ENCODE data around the gene GAS7. TPM values are rescaled to one million over a fixed set of nuclear protein-coding genes. Genes with fewer than 3 reads are reported as not detected.
A peak's percentile ranks its signal among the peaks of the same experiment; 100 is the strongest.

Gene GAS7
- total RNA-seq, 1 donor: 8.6 TPM

GRCh38 chr17:9985646-9986045 is 212.8 kb downstream of the GAS7 start:
- no peak for TF ChIP-seq CTCF (IDR thresholded peaks at IDR 0.05; ENCODE audit: insufficient read depth, low read depth, low read length)
- DNase-seq (ENCODE audit: low read depth): no peak
- H3K4me3 ChIP-seq (ENCODE audit: low read depth, low read length): no peak overlapping the region

GRCh38 chr17:9984768-9985167 is 213.6 kb downstream of the GAS7 start:
- DNase-seq (ENCODE audit: low read depth): no peak
- TF ChIP-seq CTCF (IDR thresholded peaks at IDR 0.05; ENCODE audit: insufficient read depth, low read depth, low read length): no peak
- H3K4me3 ChIP-seq (ENCODE audit: low read depth, low read length): no peak overlapping the region

GRCh38 chr17:9982159-9982558 is 216.2 kb downstream of the GAS7 start:
- peak; percentile 22 for DNase-seq (ENCODE audit: low read depth)
- TF ChIP-seq CTCF (IDR thresholded peaks at IDR 0.05; ENCODE audit: insufficient read depth, low read depth, low read length): peak; percentile 47
- no peak overlapping the region for H3K4me3 ChIP-seq (ENCODE audit: low read depth, low read length)

DNA sequence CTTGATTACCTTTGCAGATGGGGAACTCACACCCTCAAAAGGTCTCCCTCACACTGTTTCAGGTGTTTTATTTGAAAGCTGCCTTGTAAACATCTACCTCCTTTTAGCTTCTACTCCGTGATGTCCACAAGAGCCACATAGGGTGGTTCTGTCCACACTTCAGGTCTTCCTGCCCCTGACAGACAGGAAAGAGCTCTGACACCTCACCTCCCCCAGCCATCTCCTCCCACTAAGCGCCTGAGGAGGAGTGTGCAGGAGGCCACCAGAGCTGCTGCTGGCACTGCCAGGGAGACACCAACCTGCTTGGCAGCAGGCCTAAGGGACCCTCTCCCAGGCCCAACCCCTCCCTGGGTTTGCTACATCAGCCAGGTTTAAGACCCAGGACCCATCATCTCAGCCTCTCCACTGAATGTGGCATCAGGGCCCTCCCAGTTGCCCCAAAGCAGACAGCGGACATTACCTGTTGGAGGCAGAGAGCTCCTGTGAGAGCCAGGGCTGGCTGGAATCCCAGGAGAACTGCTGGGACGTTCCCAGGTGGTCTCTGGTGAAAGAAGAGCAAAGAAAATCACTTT is 217.0 kb downstream of the GAS7 start:
- no peak overlapping the region for H3K4me3 ChIP-seq (ENCODE audit: low read depth, low read length)
- TF ChIP-seq CTCF (IDR thresholded peaks at IDR 0.05; ENCODE audit: insufficient read depth, low read depth, low read length): no peak
- DNase-seq (ENCODE audit: low read depth): no peak

DNA sequence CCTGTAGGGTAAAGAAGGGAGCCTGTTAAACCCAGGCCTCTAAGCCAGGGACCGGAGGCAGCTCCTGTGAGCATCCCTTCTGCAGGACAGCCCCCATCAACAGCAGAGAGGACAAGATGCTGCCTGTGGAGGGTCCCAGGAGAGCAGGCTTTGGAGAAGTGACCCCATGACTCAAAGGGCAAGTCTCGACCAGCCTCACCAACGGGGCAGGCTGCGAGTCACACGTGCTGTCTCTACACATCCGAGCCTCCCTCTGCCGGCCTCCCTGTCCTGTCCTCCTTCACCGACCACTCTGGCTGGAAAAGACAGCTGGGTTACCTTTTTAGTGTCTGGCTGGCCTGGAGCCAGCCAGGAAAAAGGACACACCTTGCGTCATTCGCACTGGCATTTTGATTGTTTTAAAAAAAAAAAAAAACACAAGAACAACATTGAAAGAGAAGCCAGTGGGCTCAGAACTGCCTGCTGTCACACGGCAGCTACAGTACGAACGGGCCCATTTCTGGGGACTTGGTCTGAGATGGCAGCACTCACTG is 218.9 kb downstream of the GAS7 start:
- H3K4me3 ChIP-seq (ENCODE audit: low read depth, low read length): no peak overlapping the region
- no peak for DNase-seq (ENCODE audit: low read depth)
- TF ChIP-seq CTCF (IDR thresholded peaks at IDR 0.05; ENCODE audit: insufficient read depth, low read depth, low read length): no peak

- DNase-seq (ENCODE audit: low read depth): no peak
- no peak overlapping the region for H3K4me3 ChIP-seq (ENCODE audit: low read depth, low read length)
- no peak for TF ChIP-seq CTCF (IDR thresholded peaks at IDR 0.05; ENCODE audit: insufficient read depth, low read depth, low read length)
These were observed 221.2 kb downstream of the GAS7 start for GRCh38 chr17:9977180-9977575.
